Stimulated activated naive CD8-positive, alpha-beta T cell treated with anti-CD3 and anti-CD28 coated beads, Interleukin-15, Interleukin-2, amounts not matched to agents 100 ng/mL and 50 ng/mL, for 24 hours (primary cell): ENCODE results near the gene COL12A1.
A peak's percentile ranks its signal among the peaks of the same experiment; 100 is the strongest.
"Not testable (repeated sequence)": the region's sequence is repeated elsewhere in the genome, so short reads cannot be mapped to it uniquely, and the experiment has no call there.

Experiments
- H3K27ac Mint-ChIP-seq: one replicate; pipeline ENCODE4 v1.8.0; 2021; ENCODE audit warnings: mild to moderate bottlenecking, mixed read lengths
- H3K27me3 Mint-ChIP-seq: one replicate; pipeline ENCODE4 v1.8.0; 2021; ENCODE audit warnings: mixed read lengths
- H3K36me3 Mint-ChIP-seq: one replicate; pipeline ENCODE4 v1.8.0; 2021; ENCODE audit warnings: low read depth, mixed read lengths
- H3K4me1 Mint-ChIP-seq: one replicate; pipeline ENCODE4 v1.8.0; 2021; ENCODE audit warnings: low read depth, mixed read lengths
- H3K4me3 Mint-ChIP-seq: one replicate; pipeline ENCODE4 v1.8.0; 2021; ENCODE audit warnings: mild to moderate bottlenecking, mixed read lengths
- H3K9me3 Mint-ChIP-seq: one replicate; pipeline ENCODE4 v1.8.0; 2021; ENCODE audit warnings: mixed read lengths

The COL12A1 gene

DNA sequence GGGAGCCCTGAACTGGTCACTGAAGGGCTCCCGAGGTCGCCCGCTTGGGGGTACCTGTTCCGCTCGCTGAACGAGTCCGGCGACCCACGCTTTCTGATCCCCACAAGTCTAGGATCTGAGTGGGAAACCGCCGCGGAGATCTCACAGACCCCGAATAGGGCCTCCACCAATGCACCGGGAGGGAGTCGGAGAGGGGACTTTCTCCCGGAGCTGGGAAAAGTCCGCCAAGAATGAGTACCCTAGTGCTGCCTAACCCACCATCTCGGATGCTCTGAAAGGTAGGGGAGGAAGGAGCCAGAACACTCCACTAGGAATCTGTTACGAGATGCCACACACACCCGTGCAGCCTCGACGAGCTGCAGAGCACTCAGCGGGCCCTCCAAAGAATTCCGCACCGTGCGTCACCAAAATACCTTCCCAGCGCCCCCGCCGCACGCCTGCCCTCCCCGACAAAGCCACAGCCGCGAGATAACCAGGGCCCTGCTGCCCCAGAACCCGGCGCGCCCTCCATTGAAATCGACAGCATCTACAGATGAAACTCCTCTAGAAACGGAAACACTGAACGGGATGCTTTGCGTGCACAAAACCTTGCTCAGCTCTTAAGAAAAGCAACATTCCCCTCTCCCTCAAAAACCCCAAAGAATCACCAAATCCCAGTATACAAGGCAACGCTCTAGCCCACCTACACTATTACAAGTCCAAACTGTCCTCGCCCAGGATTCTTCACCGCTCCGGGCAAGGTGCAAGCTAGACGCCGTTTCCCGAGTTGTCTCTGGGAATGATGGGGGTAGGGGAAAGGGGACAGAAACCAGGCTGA is 686 bp downstream of the COL12A1 start:
- H3K27me3 Mint-ChIP-seq = peaks cover 90% of the 10 kb centered on the region
- no peaks in the 10 kb centered on the region for H3K36me3 Mint-ChIP-seq
- H3K9me3 Mint-ChIP-seq = no peaks in the 10 kb centered on the region
- H3K27ac Mint-ChIP-seq = peak overlapping the region; percentile 41
- H3K4me3 Mint-ChIP-seq = peak overlapping the region; percentile 66
- H3K4me1 Mint-ChIP-seq = peaks cover 56% of the 10 kb centered on the region

DNA sequence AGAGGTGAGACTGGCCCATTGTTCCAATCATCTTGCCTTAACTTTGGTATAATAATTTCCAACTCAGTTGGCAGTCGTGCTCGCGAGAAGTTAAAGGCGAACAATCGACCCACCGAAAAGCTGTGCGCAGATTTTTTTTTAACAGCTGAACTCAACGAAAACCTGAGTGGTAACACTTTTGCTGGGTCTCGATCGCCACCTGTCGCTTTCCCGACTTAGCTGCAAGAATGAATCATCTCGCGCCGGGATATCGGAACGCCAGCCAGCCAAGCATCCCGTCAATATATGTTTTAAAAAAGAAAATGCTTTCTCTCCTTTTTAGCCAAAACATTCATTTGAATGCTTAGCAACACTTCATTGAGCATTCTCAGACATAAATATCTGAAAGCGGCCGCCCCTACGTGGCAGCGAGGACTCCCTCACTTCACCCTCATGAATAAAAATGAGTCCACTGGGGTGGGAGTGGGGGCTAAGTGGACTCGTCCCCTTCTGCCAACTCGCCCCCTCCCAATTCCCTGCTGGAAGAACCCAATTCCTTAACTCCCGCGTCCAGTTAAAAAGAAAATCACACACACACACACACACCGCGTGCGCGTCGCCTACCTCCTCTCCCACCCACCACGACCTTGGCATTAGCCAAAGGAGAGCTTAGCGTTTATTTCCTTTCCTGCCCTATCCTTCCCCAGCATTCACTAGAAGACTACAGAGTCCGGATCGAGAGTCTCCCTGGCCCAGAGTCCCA is 1.5 kb downstream of the COL12A1 start:
- Mint-ChIP-seq H3K4me1 (peaks cover 56% of the 10 kb centered on the region), H3K27me3 (peaks cover 91% of the 10 kb centered on the region), H3K27ac (no peak overlapping the region)

DNA sequence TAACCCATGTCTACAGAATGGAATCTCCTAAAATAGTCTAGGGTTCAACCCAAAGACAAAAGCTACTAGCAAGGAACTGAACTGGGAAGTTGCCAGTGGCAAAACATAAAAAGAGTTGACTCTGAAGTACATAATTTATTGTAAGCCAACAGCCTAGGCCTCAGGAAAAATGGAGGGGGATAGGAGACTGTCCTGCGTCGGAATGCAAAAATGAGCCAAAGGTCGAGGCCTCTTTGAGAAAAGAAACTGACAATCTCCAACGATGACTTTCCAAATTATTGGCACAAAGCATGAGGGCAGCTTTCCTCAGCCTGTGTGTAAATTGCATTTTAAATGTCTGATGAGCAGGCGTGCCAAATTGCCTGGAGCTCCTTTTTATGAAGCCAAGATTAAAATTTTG is 2.1 kb downstream of the COL12A1 start:
- Mint-ChIP-seq H3K4me1 (peaks cover 52% of the 10 kb centered on the region), H3K27ac (no peak overlapping the region), H3K4me3 (no peak overlapping the region), H3K9me3 (no peaks in the 10 kb centered on the region), H3K36me3 (no peaks in the 10 kb centered on the region), H3K27me3 (peaks cover 86% of the 10 kb centered on the region)

More for the DNA sequence above, 1.5 kb downstream of the COL12A1 start:
- H3K9me3 Mint-ChIP-seq = no peaks in the 10 kb centered on the region
- H3K4me3 Mint-ChIP-seq = peak overlapping the region; percentile 59
- no peaks in the 10 kb centered on the region for H3K36me3 Mint-ChIP-seq

DNA sequence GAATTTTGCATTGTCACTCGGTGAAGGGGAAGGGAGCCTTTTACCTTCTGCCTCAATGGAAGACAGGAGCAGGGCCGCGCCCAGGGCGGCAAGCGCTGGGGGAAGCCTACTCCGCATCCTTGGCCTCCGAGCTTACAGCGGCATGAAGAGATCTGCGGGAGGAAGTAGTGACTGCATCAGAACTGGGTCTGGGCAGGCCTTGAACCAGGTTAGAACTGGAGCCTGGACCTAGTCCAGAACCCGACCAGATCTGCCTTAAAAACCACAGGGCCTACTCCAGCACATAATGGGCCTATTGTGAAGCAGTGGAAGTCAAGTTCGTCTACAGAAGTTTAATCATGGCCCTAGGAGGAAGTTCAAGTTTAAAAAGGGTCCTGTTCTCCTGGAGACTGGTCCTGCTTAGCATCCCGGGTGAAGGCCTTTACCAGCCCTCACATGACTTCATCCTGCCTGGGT is 3.1 kb downstream of the COL12A1 start:
- Mint-ChIP-seq H3K4me1 (peaks cover 42% of the 10 kb centered on the region), H3K9me3 (no peaks in the 10 kb centered on the region), H3K4me3 (no peak overlapping the region), H3K36me3 (no peaks in the 10 kb centered on the region), H3K27me3 (peaks cover 80% of the 10 kb centered on the region), H3K27ac (no peak overlapping the region)

DNA sequence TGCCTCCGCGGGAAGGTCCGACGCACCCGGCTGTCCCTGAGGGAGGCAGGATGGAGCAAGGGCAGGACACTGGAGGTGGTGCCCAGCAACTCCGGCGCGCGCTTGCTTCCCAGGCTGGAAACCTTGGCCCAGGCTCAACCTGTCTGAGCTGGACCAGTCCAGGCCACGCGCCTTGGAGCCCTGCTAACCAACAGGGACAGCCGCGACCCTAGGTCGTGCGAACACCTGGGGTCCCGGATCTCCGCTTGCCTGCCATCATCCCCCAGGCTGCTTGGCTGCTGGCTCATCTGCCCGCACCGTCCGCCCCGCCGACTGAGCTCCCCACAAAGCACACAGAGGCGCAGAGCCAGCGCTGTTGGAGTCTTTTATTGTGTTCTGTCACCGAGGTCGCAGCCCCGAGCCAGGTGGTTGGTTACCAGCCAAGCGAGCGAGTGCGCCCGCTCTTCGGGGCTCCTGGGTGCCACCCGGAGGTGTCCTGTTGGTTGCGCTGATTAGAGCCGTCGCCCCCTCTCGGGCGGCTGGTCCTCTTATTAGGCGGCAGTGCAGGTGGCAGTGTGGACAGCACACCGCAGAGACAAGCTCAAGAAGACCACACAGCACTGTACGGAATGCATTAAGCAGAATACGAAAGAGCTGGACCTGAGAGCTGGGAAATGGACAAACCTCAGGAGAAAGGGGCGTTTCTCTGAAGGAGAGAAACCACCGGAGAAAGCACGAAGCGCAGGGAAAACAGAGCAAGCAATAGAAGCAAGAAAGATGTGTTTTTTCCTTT is 3.8 kb downstream of the COL12A1 start:
- Mint-ChIP-seq H3K27me3 (peaks cover 74% of the 10 kb centered on the region), H3K4me3 (no peak overlapping the region), H3K9me3 (no peaks in the 10 kb centered on the region), H3K27ac (no peak overlapping the region), H3K36me3 (no peaks in the 10 kb centered on the region), H3K4me1 (peaks cover 36% of the 10 kb centered on the region)

DNA sequence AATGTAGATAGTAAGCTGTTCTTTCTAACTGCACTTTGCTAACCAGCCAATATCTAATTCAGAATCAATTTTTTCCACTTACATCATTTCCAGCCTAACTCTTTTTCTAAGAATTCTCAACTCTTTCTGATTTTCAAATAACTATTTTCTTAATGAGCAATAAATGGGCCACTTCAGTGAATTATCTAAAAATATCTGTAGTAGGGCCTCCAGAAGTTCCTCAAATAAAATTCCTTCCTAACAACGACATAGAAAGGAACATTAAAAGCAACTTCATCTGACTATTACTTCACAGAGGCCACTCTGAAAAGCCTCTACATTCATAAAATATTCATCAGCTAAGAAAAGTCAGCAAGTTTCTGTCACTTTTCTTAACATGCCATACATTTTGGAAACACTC is 4.8 kb downstream of the COL12A1 start:
- Mint-ChIP-seq H3K36me3 (no peaks in the 10 kb centered on the region), H3K4me1 (peaks cover 26% of the 10 kb centered on the region), H3K27me3 (peaks cover 63% of the 10 kb centered on the region), H3K4me3 (no peak overlapping the region), H3K9me3 (no peaks in the 10 kb centered on the region), H3K27ac (no peak overlapping the region)

DNA sequence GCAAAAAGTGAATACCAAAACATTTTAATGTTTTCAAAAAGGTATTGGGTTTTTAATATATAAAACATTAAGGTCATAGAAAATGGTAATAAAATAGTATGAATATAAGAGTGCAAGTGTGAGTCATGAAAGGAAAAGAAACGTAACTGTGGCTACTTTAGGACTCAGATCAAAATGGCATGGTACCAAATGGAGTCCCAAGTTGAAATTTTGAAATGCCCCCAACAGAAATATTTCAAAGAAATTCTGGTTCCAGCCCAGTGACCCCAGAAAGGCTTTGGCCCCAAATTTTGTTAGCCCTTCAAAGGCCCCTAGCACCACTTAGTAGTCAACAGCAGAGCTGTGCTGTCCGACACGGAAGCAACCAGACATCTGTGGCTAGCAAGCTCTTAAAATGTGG is 6.0 kb downstream of the COL12A1 start:
- peaks cover 15% of the 10 kb centered on the region for H3K4me1 Mint-ChIP-seq
- H3K27me3 Mint-ChIP-seq = peaks cover 52% of the 10 kb centered on the region
- H3K27ac Mint-ChIP-seq = no peak overlapping the region
- H3K9me3 Mint-ChIP-seq = no peaks in the 10 kb centered on the region
- no peaks in the 10 kb centered on the region for H3K36me3 Mint-ChIP-seq
- no peak overlapping the region for H3K4me3 Mint-ChIP-seq

DNA sequence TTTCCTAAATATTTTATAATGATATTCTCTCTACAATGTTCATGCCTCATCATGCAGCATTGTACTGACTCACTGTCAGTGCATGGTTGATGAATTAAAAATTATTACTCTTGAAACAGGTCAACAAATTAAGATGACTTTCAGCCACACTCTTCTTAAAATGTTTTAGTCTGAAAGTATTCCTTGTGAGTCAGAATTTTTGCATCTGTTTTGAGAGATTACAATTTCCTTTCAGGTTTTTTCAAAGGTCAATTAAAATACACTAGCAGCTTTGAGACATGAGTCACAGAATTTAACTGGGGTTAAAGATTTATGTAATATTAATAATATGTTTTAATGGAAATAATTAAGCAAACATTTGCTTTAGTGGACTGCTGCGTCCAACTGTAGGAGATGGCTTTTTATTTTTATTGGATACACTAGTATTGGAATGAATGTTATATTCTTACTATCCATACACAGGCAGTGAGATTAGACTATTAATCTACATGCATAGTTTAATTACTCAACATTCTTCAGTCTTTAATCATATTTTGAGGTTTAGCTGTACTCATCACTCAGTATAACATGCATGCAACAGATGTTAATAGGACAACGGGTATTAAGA is 9.7 kb downstream of the COL12A1 start:
- Mint-ChIP-seq H3K36me3 (no peaks in the 10 kb centered on the region), H3K27ac (no peak overlapping the region), H3K4me1 (no peaks in the 10 kb centered on the region), H3K27me3 (peaks cover 15% of the 10 kb centered on the region), H3K9me3 (no peaks in the 10 kb centered on the region), H3K4me3 (no peak overlapping the region)

DNA sequence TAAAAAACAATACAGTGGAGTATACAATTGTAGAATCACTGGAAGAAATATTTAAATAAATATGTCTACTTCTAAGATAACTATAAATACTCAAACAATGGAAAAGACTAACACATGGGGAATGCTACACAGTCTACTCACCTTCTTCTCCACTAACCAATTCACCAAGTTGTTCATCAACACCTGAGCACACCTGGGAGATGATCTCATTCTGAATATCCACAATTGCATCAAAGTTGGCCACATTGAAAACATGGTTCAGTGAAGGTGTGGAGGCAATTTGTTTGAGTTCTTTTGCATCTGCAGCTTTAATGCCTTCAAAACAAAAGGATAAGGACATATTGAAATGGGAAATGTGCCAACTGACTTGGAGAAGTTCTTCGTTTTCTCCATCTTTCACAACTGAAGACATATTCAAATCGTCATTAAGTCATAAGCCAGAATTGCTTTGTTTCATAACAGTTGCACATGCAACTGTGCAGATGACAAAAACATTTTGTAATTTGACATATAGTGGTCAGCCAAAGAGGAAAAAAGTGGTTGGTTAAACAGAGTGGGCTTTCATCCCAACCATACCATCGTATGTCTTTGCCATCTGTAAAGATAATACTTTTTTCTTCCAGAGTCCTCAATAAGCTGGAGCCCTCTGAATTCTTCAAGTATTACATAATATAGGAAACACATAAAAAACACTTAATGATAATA is 17.5 kb downstream of the COL12A1 start:
- Mint-ChIP-seq H3K36me3 (no peaks in the 10 kb centered on the region), H3K27me3 (peaks cover 17% of the 10 kb centered on the region), H3K4me1 (no peaks in the 10 kb centered on the region), H3K9me3 (no peaks in the 10 kb centered on the region), H3K4me3 (no peak overlapping the region), H3K27ac (no peak overlapping the region)

DNA sequence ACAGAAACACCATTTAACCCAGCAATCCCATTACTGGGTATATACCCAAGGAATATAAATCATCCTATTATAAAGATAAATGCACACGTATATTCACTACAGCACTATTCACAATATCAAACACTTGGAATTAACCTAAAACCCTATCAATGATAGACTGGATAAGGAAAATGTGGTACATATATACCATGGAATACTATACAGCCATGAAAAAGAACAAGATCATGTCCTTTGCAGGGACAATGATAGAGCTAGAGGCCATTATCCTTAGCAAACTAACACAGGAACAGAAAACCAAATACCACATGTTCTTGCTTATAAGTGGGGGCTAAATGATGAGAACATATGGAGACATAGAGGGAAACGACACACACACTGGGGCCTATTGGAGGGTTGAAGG is 19.3 kb downstream of the COL12A1 start:
- not testable (repeated sequence) for H3K4me1 Mint-ChIP-seq, H3K4me3 Mint-ChIP-seq, H3K36me3 Mint-ChIP-seq, H3K27ac Mint-ChIP-seq, H3K9me3 Mint-ChIP-seq
- peaks cover 19% of the 10 kb centered on the region for H3K27me3 Mint-ChIP-seq

DNA sequence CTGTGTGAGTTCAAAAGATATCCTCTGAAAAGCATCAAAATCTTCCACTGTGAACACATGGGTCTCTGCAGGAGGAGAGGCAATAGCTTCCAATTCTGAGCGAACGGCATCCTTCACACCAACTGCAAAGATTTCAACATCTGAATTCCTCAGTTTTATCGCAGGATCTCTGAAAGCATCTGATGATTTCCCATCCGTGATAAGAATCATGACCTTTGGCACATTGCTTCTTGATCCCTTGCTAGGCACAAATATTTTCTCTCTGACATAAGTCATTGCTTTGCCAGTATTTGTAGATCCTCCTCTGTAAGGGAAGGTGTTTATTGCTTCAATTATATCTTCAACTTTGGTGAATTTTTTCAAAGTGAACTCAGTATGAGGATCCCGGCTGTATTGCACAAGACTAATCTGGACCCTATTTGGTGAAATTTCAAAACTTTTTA is 22.7 kb downstream of the COL12A1 start:
- H3K9me3 Mint-ChIP-seq = no peaks in the 10 kb centered on the region

DNA sequence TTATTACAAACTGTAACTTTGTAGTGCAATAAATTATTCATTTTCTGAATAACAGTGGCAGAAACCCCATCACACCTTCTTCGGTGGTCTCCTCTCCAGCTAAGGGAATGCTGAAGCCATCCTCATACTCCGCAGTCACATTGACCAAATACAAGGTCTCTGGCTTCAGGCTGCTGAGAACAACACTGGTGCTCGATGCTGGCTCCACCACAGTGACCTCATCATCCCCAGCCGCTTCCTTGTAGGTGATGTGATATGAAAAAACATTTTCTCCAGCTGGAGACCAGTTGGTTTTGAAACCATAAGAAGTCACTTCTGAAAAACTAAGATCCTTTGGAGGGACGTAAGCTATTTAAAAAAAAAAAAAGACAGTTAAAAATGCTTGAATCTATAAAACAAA is 25.0 kb downstream of the COL12A1 start:
- Mint-ChIP-seq H3K4me3 (no peak overlapping the region), H3K27me3 (peaks cover 30% of the 10 kb centered on the region), H3K27ac (no peak overlapping the region), H3K36me3 (no peaks in the 10 kb centered on the region), H3K4me1 (no peaks in the 10 kb centered on the region), H3K9me3 (no peaks in the 10 kb centered on the region)

More for the DNA sequence above, 22.7 kb downstream of the COL12A1 start:
- H3K27ac Mint-ChIP-seq = no peak overlapping the region
- no peaks in the 10 kb centered on the region for H3K36me3 Mint-ChIP-seq
- H3K4me3 Mint-ChIP-seq = no peak overlapping the region
- H3K4me1 Mint-ChIP-seq = no peaks in the 10 kb centered on the region
- H3K27me3 Mint-ChIP-seq = peaks cover 28% of the 10 kb centered on the region

DNA sequence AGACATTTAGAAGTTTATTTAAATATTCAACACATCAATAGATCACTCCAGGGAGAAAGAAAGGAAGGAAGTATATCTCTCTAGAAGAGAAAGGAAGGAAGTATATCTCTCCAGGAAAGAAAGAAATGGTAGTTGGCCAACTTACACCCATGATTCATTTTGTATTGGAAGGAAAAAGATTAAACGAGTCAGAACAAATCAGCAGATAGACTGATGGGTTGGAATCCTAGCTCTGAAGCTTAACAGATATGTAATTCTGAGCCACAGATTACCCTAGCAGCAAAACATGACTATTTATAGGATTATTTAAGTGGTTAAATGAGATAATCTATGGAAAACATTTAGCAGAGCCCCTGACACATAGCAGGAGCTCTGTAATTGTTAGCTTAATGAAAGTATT is 27.1 kb downstream of the COL12A1 start:
- Mint-ChIP-seq H3K4me1 (no peaks in the 10 kb centered on the region), H3K36me3 (no peaks in the 10 kb centered on the region), H3K27me3 (peaks cover 23% of the 10 kb centered on the region), H3K27ac (no peak overlapping the region), H3K9me3 (no peaks in the 10 kb centered on the region), H3K4me3 (no peak overlapping the region)

DNA sequence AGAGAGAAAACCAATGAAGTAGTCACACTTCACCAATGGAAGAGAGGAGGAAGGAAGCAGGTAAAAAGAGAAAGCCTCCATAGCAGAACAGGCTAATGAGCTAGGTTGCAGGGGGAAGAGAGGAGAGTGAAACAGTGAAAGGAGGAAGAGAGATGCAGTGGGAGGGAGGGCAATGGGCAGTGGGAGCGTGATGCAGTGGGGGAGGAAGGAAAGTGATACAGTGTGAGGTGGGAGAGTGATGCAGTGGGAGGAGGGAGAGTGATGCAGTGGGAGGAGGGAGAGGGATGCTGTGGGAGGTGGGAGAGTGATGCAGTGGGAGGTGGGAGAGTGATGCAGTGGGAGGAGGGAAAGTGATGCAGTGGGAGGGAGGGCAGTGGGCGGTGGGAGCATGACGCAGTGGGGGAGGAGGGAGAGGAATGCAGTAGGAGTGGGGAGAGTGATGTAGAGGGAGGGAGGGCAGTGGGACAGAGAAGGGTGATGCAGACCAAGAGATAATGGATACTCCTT is 29.7 kb downstream of the COL12A1 start:
- H3K4me1 Mint-ChIP-seq = no peaks in the 10 kb centered on the region
- no peak overlapping the region for H3K4me3 Mint-ChIP-seq
- H3K36me3 Mint-ChIP-seq = no peaks in the 10 kb centered on the region
- H3K27me3 Mint-ChIP-seq = peaks cover 18% of the 10 kb centered on the region
- no peaks in the 10 kb centered on the region for H3K9me3 Mint-ChIP-seq
- no peak overlapping the region for H3K27ac Mint-ChIP-seq
